HG03460 (cell line): ENCODE results near the gene NRXN2.
"Not testable (repeated sequence)": the region's sequence is repeated elsewhere in the genome, so short reads cannot be mapped to it uniquely, and the experiment has no call there.

Experiments
- ATAC-seq: cut with Tn5 transposase; IDR thresholded peaks from one replicate; pipeline ENCODE4 v1.9.1; 2021; ENCODE audit not compliant: unreplicated experiment

Gene NRXN2

GRCh38 chr11:64677441-64678023 is 45.5 kb downstream of the NRXN2 start:
- ATAC-seq, result no peak

GRCh38 chr11:64676261-64676615 is 46.8 kb downstream of the NRXN2 start:
- no peak for ATAC-seq

- no peak for ATAC-seq
Measured at GRCh38 chr11:64675450-64676260, 47.3 kb downstream of the NRXN2 start.

GRCh38 chr11:64674774-64675173 is 48.2 kb downstream of the NRXN2 start:
- no peak for ATAC-seq

GRCh38 chr11:64673279-64673678 is 49.7 kb downstream of the NRXN2 start:
- ATAC-seq, result no peak

GRCh38 chr11:64672875-64673274 is 50.1 kb downstream of the NRXN2 start:
- ATAC-seq, result no peak

- no peak for ATAC-seq
Measured at GRCh38 chr11:64670975-64671374, 52.0 kb downstream of the NRXN2 start.

GRCh38 chr11:64667154-64667745 is 55.7 kb downstream of the NRXN2 start:
- no peak for ATAC-seq

GRCh38 chr11:64665411-64665821 is 57.6 kb downstream of the NRXN2 start:
- no peak for ATAC-seq

GRCh38 chr11:64664236-64664870 is 58.6 kb downstream of the NRXN2 start:
- not testable (repeated sequence) for ATAC-seq

- ATAC-seq, result no peak
Measured at GRCh38 chr11:64663656-64664055, 59.3 kb downstream of the NRXN2 start.

- no peak for ATAC-seq
Measured at GRCh38 chr11:64661614-64662013, 61.4 kb downstream of the NRXN2 start.

- no peak for ATAC-seq
Measured at GRCh38 chr11:64661146-64661545, 61.9 kb downstream of the NRXN2 start.

GRCh38 chr11:64660706-64661105 is 62.3 kb downstream of the NRXN2 start:
- no peak for ATAC-seq

- no peak for ATAC-seq
Measured at GRCh38 chr11:64660205-64660604, 62.8 kb downstream of the NRXN2 start.

GRCh38 chr11:64659417-64660144 is 63.4 kb downstream of the NRXN2 start:
- no peak for ATAC-seq

- ATAC-seq, result no peak
Measured at GRCh38 chr11:64658265-64658664, 64.7 kb downstream of the NRXN2 start.

GRCh38 chr11:64656862-64657261 is 66.1 kb downstream of the NRXN2 start:
- ATAC-seq, result no peak

GRCh38 chr11:64655941-64656601 is 66.9 kb downstream of the NRXN2 start:
- ATAC-seq, result no peak

GRCh38 chr11:64654958-64655541 is 67.9 kb downstream of the NRXN2 start:
- no peak for ATAC-seq
